SK-MEL-5 (cell line): ENCODE data around the gene CCDC7. TPM values are rescaled to one million over a fixed set of nuclear protein-coding genes. Genes with fewer than 3 reads are reported as not detected.

Experiments
- total RNA-seq: library from RNA; depleted of rRNA; stranded (reverse); fragments of >200 nt; shearing (Covaris generic); gene quantifications from 2 replicates; pipeline ENCODE4 v1.2.3, GENCODE V29; 2014; rRNA removed

The CCDC7 gene
- total RNA-seq, 1 experiment from 2014 or later, result 3.8 TPM

Other genes starting within 250 kb of the CCDC7 start
- gene EPC1, start 99.0 kb upstream of the CCDC7 start, total RNA-seq, result 6.3 and 11.8 TPM in 2 replicates